C4-2B (cell line): ENCODE results near the gene TRAF1.

Experiments
- H3K27ac ChIP-seq: fragments of 450-650 bp; 2 replicates; pipeline ENCODE4 v1.5.1; 2017
- ZFX ChIP-seq: fragments of 450-650 bp; IDR thresholded peaks from 2 replicates; pipeline ENCODE4 v1.6.1; 2017
- TF ChIP-seq, protein P1 (sequence below): fragments of 450-650 bp; conservative IDR thresholded peaks from 2 replicates; pipeline ENCODE4 v1.5.1; 2017; ENCODE audit warnings: mild to moderate bottlenecking

Gene TRAF1

GRCh38 chr9:120868676-120869359 is 57.8 kb downstream of the TRAF1 start:
- no peak for TF ChIP-seq ZFX
- TF ChIP-seq, protein P1, sequence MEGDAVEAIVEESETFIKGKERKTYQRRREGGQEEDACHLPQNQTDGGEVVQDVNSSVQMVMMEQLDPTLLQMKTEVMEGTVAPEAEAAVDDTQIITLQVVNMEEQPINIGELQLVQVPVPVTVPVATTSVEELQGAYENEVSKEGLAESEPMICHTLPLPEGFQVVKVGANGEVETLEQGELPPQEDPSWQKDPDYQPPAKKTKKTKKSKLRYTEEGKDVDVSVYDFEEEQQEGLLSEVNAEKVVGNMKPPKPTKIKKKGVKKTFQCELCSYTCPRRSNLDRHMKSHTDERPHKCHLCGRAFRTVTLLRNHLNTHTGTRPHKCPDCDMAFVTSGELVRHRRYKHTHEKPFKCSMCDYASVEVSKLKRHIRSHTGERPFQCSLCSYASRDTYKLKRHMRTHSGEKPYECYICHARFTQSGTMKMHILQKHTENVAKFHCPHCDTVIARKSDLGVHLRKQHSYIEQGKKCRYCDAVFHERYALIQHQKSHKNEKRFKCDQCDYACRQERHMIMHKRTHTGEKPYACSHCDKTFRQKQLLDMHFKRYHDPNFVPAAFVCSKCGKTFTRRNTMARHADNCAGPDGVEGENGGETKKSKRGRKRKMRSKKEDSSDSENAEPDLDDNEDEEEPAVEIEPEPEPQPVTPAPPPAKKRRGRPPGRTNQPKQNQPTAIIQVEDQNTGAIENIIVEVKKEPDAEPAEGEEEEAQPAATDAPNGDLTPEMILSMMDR: peak; percentile 76
- peak overlapping the region; percentile 55 for H3K27ac ChIP-seq

GRCh38 chr9:120868339-120868675 is 58.3 kb downstream of the TRAF1 start:
- H3K27ac ChIP-seq: peak overlapping the region; percentile 55
- TF ChIP-seq, protein P1: no peak
- no peak for TF ChIP-seq ZFX

GRCh38 chr9:120867676-120868338 is 58.8 kb downstream of the TRAF1 start:
- H3K27ac ChIP-seq: peak overlapping the region; percentile 55
- TF ChIP-seq, protein P1: no peak
- TF ChIP-seq ZFX: no peak

- no peak for TF ChIP-seq ZFX
- TF ChIP-seq, protein P1: no peak
- H3K27ac ChIP-seq: no peak overlapping the region
Measured at GRCh38 chr9:120866651-120867050, 59.9 kb downstream of the TRAF1 start.

DNA sequence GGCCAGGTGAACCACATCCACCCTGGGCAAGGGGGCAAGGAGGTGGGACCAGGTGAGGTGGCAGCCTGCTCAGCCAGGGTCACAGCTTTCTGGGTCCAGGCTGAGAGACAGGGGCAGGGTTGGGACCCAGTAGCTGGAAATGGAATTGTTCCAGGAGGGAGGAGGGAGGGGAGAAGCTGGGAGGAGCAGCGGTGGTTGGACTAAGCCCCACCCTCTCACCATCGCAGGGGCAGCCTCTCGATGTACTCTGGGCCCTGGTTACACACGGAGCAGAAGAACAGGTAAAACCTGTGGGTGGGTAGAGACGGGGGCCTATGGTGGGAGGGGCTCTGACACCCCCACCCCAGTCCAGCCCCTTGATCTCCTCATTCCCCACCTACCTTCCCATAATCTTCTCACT is 60.8 kb downstream of the TRAF1 start:
- no peak for TF ChIP-seq ZFX
- TF ChIP-seq, protein P1: no peak

DNA sequence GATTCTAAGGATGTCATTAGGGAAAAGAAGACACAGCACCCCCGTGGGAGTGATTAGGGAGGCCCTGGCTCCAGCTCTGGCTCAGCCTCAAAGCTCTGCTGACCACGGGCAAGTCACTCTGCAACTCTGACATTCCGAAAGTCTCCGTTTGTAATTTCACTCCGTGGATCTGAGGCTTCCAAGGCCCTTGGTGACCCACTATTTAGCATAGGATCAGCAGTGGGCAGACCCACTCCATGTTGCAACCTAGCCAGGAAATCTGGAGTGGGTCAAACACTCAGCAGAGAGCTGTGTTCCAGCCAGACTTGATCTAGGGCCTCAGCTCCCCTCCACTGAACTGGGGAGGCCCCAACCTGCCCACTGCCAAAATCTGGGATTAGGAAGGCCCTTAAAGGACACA is 61.4 kb downstream of the TRAF1 start:
- no peak overlapping the region for H3K27ac ChIP-seq
- no peak for TF ChIP-seq ZFX
- TF ChIP-seq, protein P1: no peak

More for the DNA sequence above, 60.8 kb downstream of the TRAF1 start:
- H3K27ac ChIP-seq: no peak overlapping the region

DNA sequence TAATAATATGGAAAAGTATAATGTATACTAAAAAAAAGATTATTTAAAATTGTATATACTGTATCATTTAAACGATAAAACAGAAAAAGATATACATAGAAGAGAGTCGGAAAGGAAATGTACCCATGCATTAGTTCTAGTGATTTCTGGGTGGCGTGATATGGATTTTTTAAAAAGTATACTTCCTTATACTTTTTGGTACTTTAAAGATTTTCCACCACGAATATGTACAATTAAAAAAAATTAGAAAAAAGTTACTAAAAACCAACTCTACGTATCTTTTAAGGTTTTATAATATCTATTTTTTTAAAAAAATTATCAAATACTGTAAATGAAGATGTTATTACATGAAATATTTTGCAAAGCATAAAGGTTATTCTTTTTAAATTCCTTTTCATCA is 61.9 kb downstream of the TRAF1 start:
- H3K27ac ChIP-seq: no peak overlapping the region
- TF ChIP-seq, protein P1: no peak
- no peak for TF ChIP-seq ZFX
